GM21360 (cell line): ENCODE measurements around the gene LLGL1.

Source experiments
- ATAC-seq: cut with Tn5 transposase; IDR thresholded peaks from one replicate; pipeline ENCODE4 v1.9.1; 2021; ENCODE audit warnings: mild to moderate bottlenecking, moderate library complexity; ENCODE audit not compliant: unreplicated experiment

Gene LLGL1

DNA sequence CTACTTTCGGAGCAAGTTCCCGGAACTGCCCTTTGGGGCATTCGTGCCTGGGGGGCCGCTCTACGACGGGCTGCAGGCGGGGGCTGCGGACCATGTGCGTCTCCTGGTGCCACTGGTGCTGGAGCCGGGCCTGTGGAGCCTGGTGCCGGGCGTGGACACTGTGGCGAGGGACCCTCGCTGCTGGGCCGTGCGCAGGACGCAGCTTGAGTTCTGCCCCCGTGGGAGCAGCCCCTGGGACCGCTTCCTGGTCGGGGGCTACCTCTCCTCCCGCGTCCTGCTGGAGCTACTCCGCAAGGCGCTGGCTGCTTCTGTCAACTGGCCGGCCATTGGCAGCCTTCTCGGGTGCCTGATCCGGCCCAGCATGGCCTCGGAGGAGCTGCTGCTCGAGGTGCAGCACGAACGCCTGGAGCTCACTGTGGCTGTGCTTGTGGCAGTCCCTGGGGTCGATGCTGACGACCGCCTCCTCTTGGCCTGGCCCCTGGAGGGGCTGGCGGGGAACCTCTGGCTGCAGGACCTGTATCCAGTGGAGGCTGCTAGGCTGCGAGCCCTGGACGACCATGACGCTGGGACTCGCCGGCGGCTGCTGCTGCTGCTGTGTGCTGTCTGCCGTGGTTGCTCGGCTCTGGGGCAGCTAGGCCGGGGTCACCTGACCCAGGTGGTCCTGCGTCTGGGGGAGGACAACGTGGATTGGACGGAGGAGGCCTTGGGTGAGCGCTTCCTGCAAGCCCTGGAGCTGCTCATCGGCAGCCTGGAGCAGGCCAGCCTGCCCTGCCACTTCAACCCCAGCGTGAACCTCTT lies 38.6 kb downstream of the LLGL1 start:
- ATAC-seq = no peak

DNA sequence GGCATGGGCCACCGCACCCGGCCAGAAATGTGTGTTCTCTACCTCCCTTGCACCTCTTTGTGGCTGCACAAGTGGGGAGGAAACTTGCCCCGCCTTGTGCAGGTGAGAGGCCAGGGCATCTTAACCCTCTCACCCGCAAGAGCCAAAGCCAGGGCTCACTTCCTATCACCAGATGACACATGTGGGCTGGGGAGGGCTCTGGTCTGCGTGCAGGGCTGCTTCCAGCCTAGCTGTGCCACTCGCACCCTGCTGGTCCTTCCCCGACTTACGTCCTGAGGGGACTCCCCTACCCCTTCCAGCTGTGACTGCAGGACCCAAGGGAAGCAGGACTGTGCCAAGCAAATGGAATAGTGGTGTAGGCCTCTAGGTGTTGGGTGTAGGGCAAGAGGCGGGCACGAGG lies 41.9 kb downstream of the LLGL1 start:
- ATAC-seq = no peak

DNA sequence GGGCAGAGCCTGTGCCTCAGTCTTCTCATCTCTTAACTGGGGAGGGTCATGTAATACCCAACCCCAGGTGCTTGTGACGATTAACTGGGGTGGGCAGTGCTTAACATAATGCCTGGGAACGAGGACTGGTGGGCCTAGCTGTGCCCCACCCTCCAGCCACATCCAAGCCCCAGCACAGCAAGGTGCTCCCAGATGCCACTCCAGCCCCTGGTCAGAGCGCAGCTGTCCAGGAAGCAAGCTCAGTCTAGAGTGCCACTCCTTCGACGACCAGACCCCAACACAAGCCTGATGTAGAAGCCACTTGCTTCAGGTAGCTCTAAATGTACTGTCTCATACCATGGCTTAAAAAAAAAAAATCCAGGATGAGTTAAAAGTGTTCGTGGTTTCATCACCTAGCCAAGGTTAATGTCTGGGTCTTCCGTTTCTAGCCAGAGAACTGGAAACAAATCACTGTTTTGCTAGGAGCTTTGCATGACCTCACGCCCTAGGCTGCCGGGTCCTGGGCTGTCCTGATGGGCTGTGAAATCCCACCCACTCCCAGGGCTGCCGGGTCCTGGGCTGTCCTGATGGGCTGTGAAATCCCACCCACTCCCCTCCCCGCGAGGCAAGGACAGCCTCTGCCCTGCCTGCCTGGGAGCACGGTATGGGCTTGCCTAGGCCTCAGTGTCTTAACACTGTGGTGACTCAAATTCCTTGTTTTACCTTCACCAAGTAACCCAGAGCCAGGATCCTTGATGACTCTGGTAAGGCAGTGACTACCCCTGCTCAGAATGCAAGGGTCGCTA lies 42.7 kb downstream of the LLGL1 start:
- ATAC-seq = no peak

DNA sequence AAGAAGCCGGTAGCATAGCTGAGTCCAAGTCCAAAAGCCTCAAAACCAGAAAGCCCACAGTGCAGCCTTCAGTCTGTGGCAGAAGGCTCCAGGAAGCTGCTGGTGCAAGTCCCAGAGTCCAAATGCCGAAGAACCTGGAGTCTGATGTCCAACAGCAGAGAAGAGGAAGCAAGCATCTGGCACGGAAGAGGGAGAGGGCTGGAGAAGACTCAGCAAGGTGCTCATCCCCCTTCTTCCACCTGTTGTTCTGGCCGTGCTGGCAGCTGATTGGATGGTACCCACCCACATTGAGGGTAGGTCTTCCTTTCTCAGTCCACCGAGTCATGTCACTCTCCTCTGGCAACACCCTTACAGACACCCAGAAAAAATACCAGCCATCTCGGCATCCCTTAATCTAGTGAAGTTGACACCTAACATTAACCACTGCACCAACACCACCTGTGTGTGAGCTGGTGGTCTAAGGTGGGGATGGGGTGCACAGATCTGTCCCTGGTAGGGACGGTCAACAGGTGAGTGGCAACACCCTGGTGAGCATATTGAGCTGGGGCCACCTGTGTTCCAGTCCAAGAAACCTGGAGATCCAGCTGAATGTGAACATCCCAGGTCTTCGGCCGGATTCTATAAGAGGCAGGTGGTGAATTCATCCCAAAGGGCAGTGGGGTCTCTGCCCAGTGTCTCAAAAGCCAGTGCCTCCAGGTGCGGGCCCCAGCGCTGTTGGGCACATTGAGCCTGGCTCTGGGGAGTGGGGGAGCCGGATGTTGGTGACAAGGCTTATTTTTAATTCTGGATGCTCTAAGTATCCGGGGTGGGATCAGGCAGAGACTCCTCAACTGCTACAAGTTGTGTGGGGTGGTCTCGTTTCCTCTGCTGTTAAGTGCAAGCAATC lies 44.9 kb downstream of the LLGL1 start:
- no peak for ATAC-seq

DNA sequence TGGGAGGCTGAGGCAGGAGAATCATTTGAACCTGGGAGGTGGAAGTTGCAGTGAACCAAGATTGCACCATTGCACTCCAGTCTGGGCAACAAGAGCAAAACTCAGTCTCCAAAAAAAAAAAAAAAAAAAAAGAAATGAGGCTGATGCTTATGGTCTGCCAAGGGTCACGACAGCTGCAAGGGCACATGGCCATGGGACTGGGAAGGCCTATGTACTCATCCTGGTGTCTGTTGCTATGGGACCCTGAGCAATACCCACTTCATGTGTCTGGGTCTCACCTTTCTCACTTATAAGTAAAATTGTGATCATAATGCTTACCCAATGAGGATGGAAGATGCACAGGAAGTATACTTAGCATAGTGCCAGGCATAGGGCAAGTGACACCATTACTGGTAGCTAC lies 51.6 kb downstream of the LLGL1 start:
- ATAC-seq = no peak

DNA sequence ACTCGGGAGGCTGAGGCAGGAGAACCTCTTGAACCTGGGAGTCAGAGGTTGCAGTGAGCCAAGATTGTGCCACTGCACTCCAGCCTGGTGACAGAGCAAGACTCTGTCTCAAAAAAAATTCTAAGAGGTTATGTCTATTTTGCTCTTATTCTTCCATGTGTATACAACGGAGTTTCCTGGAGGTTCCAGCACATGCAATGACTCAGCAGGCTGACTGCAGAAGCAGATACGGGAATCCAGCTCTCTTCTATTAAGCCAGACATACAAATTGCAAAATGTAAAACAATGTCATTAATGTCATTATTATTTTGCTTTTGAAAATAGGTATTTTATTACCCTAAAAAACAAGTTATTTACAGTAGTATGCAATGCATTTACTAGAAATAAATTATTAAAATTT lies 53.4 kb downstream of the LLGL1 start:
- no peak for ATAC-seq

DNA sequence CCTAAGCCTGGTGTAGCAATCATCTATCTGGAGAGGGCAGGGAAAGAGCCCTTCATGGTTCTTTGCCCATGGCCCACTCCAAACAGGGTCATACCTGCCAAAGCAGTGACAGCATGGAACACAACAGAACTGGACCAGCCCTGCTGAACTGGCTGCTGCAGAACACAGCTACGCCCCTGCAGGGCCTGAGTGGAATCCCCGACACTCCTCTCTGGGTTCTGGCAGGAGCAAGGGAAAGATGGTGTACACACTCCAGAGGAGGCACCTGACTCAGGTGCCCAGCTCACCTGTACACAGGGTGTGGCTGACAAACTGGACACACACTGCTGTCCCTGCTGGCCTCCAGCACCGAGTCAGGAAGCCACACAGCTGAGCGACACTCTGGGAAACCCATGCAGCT lies 54.8 kb downstream of the LLGL1 start:
- ATAC-seq = no peak

DNA sequence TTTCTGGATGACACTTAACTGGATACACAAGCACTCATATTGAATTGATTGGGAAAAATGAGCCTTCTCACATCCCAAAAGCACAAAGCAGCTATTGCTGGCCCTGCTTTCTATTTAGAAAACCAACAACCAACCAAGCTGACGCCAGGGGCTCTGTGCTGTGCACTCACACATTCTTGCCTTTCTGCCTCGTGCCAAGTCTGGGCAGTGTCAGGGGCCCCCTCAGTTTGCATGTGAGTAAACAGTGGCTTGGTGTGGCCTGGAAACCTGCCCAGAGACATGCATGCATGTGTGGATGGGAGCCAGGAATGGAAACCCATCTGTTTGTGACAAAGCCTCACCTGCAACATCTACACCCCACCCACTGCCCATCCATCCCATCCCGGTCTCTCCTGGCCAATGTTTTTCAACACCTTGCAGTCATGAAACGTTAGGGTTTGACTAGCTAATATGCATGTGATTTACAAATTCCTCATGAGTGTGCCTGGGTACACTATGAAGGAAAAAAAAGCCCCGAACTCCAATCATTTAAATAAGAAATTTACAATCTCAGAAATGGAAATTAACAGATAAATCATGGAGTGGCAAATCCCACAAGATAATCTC lies 55.4 kb downstream of the LLGL1 start:
- ATAC-seq = no peak

DNA sequence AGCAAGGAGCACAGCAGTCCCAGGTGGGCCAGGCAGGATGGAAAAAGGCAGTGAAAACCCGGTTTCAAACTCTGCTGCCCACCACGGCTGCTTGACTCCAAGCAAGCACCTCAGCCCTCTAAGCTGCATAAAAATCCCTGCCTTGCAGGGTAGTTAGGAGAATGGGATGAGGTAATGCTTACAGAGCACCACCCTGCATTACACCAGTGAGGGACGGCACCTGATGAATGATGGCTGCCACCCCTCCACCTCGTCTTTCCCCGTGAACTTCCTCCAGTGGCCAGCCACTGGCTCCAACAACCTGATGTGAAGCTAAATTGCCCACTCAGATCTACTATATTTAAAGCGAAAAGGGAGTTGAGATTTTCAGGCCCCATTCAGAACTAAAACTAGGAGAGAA lies 56.4 kb downstream of the LLGL1 start:
- ATAC-seq = no peak

DNA sequence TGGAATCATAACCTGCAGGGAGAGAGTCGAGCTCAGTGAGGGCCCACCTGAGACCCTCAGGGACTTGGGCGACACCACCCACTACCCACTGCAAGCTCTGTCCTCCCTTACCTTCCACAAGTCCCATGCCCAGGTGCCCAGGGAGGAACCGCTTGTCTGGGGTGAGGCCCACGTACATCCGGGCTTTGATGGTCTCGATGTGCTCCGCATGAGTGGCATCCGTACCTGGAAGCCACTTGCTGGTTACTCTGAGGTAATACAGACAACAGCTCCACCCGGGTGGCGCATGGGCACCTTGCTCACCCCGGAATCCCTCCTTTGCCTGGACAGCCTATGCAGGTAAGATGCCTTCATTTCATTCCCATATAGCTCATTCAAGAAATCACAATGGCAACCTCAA lies 59.9 kb downstream of the LLGL1 start:
- ATAC-seq = no peak

DNA sequence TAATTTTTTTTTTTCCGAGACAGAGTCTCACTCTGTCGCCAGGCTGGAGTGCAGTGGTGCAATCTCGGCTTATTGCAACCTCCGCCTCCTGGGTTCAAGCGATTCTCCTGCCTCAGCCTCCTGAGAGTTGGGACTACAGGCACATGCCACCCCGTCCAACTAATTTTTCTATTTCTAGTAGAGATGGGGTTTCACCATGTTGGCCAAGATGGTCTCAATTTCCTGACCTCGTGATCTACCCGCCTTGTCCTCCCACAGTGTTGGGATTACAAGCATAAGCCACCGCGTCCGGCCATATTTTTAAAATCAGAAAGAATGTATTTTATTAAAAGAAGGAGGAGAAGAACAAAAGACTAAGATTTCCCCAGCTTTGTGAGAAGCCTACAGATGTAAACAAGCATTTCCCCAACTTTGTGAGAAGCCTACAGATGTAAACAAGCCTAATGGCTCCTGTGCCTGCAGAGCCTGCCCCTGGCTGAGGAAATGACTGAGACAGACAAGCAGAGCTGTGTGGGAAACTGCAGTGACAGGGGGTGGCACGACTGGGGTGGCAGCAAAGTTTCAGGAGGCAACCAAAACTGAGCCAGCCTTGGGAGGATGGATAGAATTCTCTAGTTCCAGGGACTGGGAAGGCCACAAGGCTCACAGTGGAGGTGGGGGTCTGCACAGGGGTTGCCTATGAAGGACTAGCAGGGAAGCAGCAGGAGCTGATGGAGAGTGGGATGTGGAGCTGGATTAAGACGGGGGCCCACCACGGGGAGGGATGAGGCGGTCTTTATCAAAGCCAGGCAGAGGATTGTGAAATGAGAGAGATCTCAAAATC lies 66.5 kb downstream of the LLGL1 start:
- no peak for ATAC-seq
